Stimulated activated naive CD4-positive, alpha-beta T cell (primary cell): Measurements from ENCODE around the gene GRAMD2A.
A peak's percentile ranks its signal among the peaks of the same experiment; 100 is the strongest.

ENCODE experiments used
- DNase-seq, 6 experiments: peaks; one replicate each; lab custom pipeline; 2025; lab: John Stamatoyannopoulos, UW

The GRAMD2A gene

GRCh38 chr15:72197460-72198355 is at the start of gene GRAMD2A:
Gene GRAMD2A (minus strand): TSS chr15:72197787.
- DNase-seq: peak in 1 of 6 experiments; percentile 31

GRCh38 chr15:72242775-72243370 is 45.3 kb upstream of the GRAMD2A start:
- DNase-seq: no peak

- DNase-seq: no peak
Observed at GRCh38 chr15:72239652-72240051, 42.1 kb upstream of the GRAMD2A start.

- DNase-seq: no peak
Observed at GRCh38 chr15:72238586-72238985, 41.0 kb upstream of the GRAMD2A start.

GRCh38 chr15:72237853-72238224 is 40.3 kb upstream of the GRAMD2A start:
- DNase-seq: no peak

GRCh38 chr15:72237029-72237852 is 39.7 kb upstream of the GRAMD2A start:
- no peak for DNase-seq

- no peak for DNase-seq
Observed at GRCh38 chr15:72236381-72237003, 38.9 kb upstream of the GRAMD2A start.

- no peak for DNase-seq
Observed at GRCh38 chr15:72235298-72235697, 37.7 kb upstream of the GRAMD2A start.

- DNase-seq: no peak
Observed at GRCh38 chr15:72233769-72234168, 36.2 kb upstream of the GRAMD2A start.

GRCh38 chr15:72231833-72232478 is 34.4 kb upstream of the GRAMD2A start:
- DNase-seq: peak; percentile 24 to 77 (median 66)

- DNase-seq: peak; percentile 80 to 90 (median 88)
Observed at GRCh38 chr15:72231066-72231832, 33.7 kb upstream of the GRAMD2A start, which contains the start of gene PKM. Gene PKM (minus strand): TSS chr15:72231190. CDS start chr15:72219097, 12,093 bp downstream.

- DNase-seq: peak; percentile 23 to 68 (median 45)
Observed at GRCh38 chr15:72230197-72231065, 32.8 kb upstream of the GRAMD2A start.

GRCh38 chr15:72229947-72230196 is 32.3 kb upstream of the GRAMD2A start:
- DNase-seq: peak in 1 of 6 experiments; percentile 37

GRCh38 chr15:72229076-72229946 is 31.7 kb upstream of the GRAMD2A start:
- peak; percentile 18 to 38 (median 32) for DNase-seq

- no peak for DNase-seq
Observed at GRCh38 chr15:72227720-72228119, 30.1 kb upstream of the GRAMD2A start.

GRCh38 chr15:72227192-72227586 is 29.6 kb upstream of the GRAMD2A start:
- no peak for DNase-seq

- DNase-seq: no peak
Observed at GRCh38 chr15:72223278-72223677, 25.7 kb upstream of the GRAMD2A start.

GRCh38 chr15:72222393-72222792 is 24.8 kb upstream of the GRAMD2A start:
- no peak for DNase-seq

- DNase-seq: no peak
Observed at GRCh38 chr15:72220687-72221086, 23.1 kb upstream of the GRAMD2A start.
